Brain pericyte (primary cell): ENCODE measurements around the gene DOCK1.
"Not testable (repeated sequence)": the region's sequence is repeated elsewhere in the genome, so short reads cannot be mapped to it uniquely, and the experiment has no call there.

Experiments used
- DNase-seq: peaks from one replicate; pipeline ENCODE4 v3.0.0-alpha.2; 2012; ENCODE audit warnings: low read depth, low spot score

DOCK1 gene

GRCh38 chr10:127275793-127276450 lies 370.7 kb downstream of the DOCK1 start:
- no peak for DNase-seq

GRCh38 chr10:127276794-127277462 lies 371.7 kb downstream of the DOCK1 start:
- DNase-seq, result no peak

- DNase-seq, result no peak
These were observed 372.8 kb downstream of the DOCK1 start for GRCh38 chr10:127278001-127278400.

GRCh38 chr10:127279334-127279774 lies 374.1 kb downstream of the DOCK1 start:
- DNase-seq, result no peak

GRCh38 chr10:127280446-127280845 lies 375.2 kb downstream of the DOCK1 start:
- no peak for DNase-seq

GRCh38 chr10:127283017-127283416 lies 377.8 kb downstream of the DOCK1 start:
- DNase-seq, result no peak

- DNase-seq, result no peak
These were observed 378.3 kb downstream of the DOCK1 start for GRCh38 chr10:127283576-127283975.

GRCh38 chr10:127290850-127291249 lies 385.6 kb downstream of the DOCK1 start:
- no peak for DNase-seq

- no peak for DNase-seq
These were observed 386.1 kb downstream of the DOCK1 start for GRCh38 chr10:127291329-127291728.

- DNase-seq, result no peak
These were observed 387.7 kb downstream of the DOCK1 start for GRCh38 chr10:127292888-127293287.

GRCh38 chr10:127293640-127294039 lies 388.4 kb downstream of the DOCK1 start:
- no peak for DNase-seq

GRCh38 chr10:127296696-127297095 lies 391.5 kb downstream of the DOCK1 start:
- no peak for DNase-seq

- no peak for DNase-seq
These were observed 393.2 kb downstream of the DOCK1 start for GRCh38 chr10:127298381-127298780.

- DNase-seq, result not testable (repeated sequence)
These were observed 394.0 kb downstream of the DOCK1 start for GRCh38 chr10:127299192-127299591.

- DNase-seq, result no peak
These were observed 394.9 kb downstream of the DOCK1 start for GRCh38 chr10:127299956-127300689.

- no peak for DNase-seq
These were observed 395.7 kb downstream of the DOCK1 start for GRCh38 chr10:127300868-127301321.

- DNase-seq, result no peak
These were observed 397.1 kb downstream of the DOCK1 start for GRCh38 chr10:127302343-127302742.

GRCh38 chr10:127303105-127303504 lies 397.9 kb downstream of the DOCK1 start:
- no peak for DNase-seq

GRCh38 chr10:127303746-127304145 lies 398.5 kb downstream of the DOCK1 start:
- DNase-seq, result no peak

GRCh38 chr10:127306479-127306878 lies 401.3 kb downstream of the DOCK1 start:
- no peak for DNase-seq

GRCh38 chr10:127307338-127307737 lies 402.1 kb downstream of the DOCK1 start:
- DNase-seq, result no peak

- DNase-seq, result no peak
These were observed 402.8 kb downstream of the DOCK1 start for GRCh38 chr10:127308031-127308430.

- not testable (repeated sequence) for DNase-seq
These were observed 404.4 kb downstream of the DOCK1 start for GRCh38 chr10:127309619-127310018.
